Loucy (cell line): ENCODE results near the gene PNPLA1.

Experiments used
- EZH2phosphoT487 ChIP-seq: fragments of 200-600 bp; IDR thresholded peaks from 2 replicates; pipeline ENCODE4 v1.6.1; 2018; ENCODE audit warnings: antibody characterized with exemption, mild to moderate bottlenecking, moderate library complexity, borderline replicate concordance
- TF ChIP-seq, protein P1 (sequence below): fragments of 200-600 bp; sonication (generic); conservative IDR thresholded peaks from 2 replicates; pipeline ENCODE4 v1.5.1; 2014; ENCODE audit warnings: mild to moderate bottlenecking, antibody characterized with exemption, low read length

DNA sequence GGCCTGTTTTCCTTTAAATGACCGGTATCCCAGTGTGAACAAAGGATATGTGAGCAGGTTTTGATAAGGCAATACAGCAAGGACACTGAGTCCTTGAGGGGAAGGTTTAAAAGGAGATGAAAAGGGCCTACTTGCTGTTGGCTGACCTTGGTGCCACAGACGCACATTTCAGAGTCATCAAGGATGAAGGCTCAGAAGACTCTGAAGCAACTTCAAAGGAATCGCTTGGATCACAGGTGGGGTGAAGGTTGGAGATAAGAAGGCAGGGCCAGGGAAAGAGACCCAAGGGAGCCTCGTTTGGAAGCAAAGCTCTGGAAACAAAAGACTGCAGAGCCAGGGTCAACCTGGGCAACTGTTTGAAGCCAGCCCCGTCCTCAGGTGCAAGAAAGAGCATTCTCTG is 30.1 kb upstream of the PNPLA1 start:
- TF ChIP-seq, protein P1, sequence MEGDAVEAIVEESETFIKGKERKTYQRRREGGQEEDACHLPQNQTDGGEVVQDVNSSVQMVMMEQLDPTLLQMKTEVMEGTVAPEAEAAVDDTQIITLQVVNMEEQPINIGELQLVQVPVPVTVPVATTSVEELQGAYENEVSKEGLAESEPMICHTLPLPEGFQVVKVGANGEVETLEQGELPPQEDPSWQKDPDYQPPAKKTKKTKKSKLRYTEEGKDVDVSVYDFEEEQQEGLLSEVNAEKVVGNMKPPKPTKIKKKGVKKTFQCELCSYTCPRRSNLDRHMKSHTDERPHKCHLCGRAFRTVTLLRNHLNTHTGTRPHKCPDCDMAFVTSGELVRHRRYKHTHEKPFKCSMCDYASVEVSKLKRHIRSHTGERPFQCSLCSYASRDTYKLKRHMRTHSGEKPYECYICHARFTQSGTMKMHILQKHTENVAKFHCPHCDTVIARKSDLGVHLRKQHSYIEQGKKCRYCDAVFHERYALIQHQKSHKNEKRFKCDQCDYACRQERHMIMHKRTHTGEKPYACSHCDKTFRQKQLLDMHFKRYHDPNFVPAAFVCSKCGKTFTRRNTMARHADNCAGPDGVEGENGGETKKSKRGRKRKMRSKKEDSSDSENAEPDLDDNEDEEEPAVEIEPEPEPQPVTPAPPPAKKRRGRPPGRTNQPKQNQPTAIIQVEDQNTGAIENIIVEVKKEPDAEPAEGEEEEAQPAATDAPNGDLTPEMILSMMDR: no peak
- no peak for TF ChIP-seq EZH2phosphoT487
